ENCODE results near the gene SYCE1L. TPM values are rescaled to one million over a fixed set of nuclear protein-coding genes. Genes with fewer than 3 reads are reported as not detected.
"Not testable (repeated sequence)": the region's sequence is repeated elsewhere in the genome, so short reads cannot be mapped to it uniquely, and the experiment has no call there.

The SYCE1L gene
- total RNA-seq, 1 donor from 2014 or later: not detected

- Histone ChIP-seq H3K4me3 (no peak overlapping the region), H3K9me3 (no peaks in the 10 kb centered on the region), H3K27me3 (no peaks in the 10 kb centered on the region), H3K36me3 (no peaks in the 10 kb centered on the region), H3K4me1 (no peaks in the 10 kb centered on the region), H3K27ac (no peak overlapping the region)
- no peak for TF ChIP-seq CTCF (IDR thresholded peaks at IDR 0.05)
- no peak for DNase-seq (ENCODE audit: low spot score in 2 of 2)
- intact Hi-C loops (cut with DNase I): loop anchor here (10.0 kb wide), 1 partner anchor 996 kb away; no protein-coding TSS in a partner anchor
Observed at GRCh38 chr16:77238593-77238992, 39.4 kb downstream of the SYCE1L start.

GRCh38 chr16:77242471-77242870 lies 43.3 kb downstream of the SYCE1L start:
- H3K4me1 ChIP-seq; H3K4me3 ChIP-seq; H3K27ac ChIP-seq; H3K27me3 ChIP-seq; DNase-seq (ENCODE audit: low spot score in 2 of 2); H3K9me3 ChIP-seq; intact Hi-C loops (cut with DNase I); H3K36me3 ChIP-seq: not testable (repeated sequence)

GRCh38 chr16:77246150-77246549 lies 46.9 kb downstream of the SYCE1L start:
- no peak for DNase-seq (ENCODE audit: low spot score in 2 of 2)
- Histone ChIP-seq H3K36me3 (no peaks in the 10 kb centered on the region), H3K9me3 (no peaks in the 10 kb centered on the region), H3K27me3 (no peaks in the 10 kb centered on the region), H3K4me3 (no peak overlapping the region), H3K27ac (no peak overlapping the region), H3K4me1 (no peaks in the 10 kb centered on the region)
- intact Hi-C loops (cut with DNase I): no loop called here
- TF ChIP-seq CTCF (IDR thresholded peaks at IDR 0.05): no peak

GRCh38 chr16:77250400-77250799 lies 51.2 kb downstream of the SYCE1L start:
- Histone ChIP-seq H3K27me3 (no peaks in the 10 kb centered on the region), H3K36me3 (no peaks in the 10 kb centered on the region), H3K27ac (no peak overlapping the region), H3K4me1 (no peaks in the 10 kb centered on the region), H3K4me3 (no peak overlapping the region), H3K9me3 (no peaks in the 10 kb centered on the region)
- intact Hi-C loops (cut with DNase I): no loop called here
- no peak for DNase-seq (ENCODE audit: low spot score in 2 of 2)
- TF ChIP-seq CTCF (IDR thresholded peaks at IDR 0.05): no peak

Other genes starting within 250 kb of the SYCE1L start
- 31.9 TPM for gene MON1B, start 8.2 kb upstream of the SYCE1L start, total RNA-seq
- not detected for gene ADAMTS18, start 235.6 kb downstream of the SYCE1L start, total RNA-seq

All from ascending aorta (tissue), 2 donors.